Stomach (tissue), 4 donors: ENCODE measurements around the gene HDHD5.

Experiments used
- EP300 ChIP-seq: sonication (generic); formaldehyde crosslinking; IDR thresholded peaks from one replicate; pipeline ENCODE4 v1.6.1; 2017; ENCODE audit warnings: antibody characterized with exemption
- POLR2A ChIP-seq, 4 donors: fragments of 450-650 bp; IDR thresholded peaks; one replicate each; pipeline ENCODE4 v1.6.1; 2016; ENCODE audit warnings: antibody characterized with exemption in 4 of 4, control low read depth in 2 of 4, mild to moderate bottlenecking in 1 of 4, moderate library complexity in 1 of 4
- POLR2AphosphoS5 ChIP-seq, 3 donors: sonication (generic); formaldehyde crosslinking; IDR thresholded peaks; one replicate each; pipeline ENCODE4 v1.6.1; 2016; ENCODE audit warnings: antibody characterized with exemption in 3 of 3
- TF ChIP-seq, protein P1 (sequence below), 7 experiments: fragments of 450-650 bp in 4 of 7; fragments of 200-600 bp in 3 of 7; sonication (generic) in 3 of 7; IDR thresholded peaks; one replicate each; pipeline ENCODE4 v1.5.1; 2016 to 2019; ENCODE audit warnings: antibody characterized with exemption in 7 of 7, control low read depth in 2 of 7, mild to moderate bottlenecking in 1 of 7

DNA sequence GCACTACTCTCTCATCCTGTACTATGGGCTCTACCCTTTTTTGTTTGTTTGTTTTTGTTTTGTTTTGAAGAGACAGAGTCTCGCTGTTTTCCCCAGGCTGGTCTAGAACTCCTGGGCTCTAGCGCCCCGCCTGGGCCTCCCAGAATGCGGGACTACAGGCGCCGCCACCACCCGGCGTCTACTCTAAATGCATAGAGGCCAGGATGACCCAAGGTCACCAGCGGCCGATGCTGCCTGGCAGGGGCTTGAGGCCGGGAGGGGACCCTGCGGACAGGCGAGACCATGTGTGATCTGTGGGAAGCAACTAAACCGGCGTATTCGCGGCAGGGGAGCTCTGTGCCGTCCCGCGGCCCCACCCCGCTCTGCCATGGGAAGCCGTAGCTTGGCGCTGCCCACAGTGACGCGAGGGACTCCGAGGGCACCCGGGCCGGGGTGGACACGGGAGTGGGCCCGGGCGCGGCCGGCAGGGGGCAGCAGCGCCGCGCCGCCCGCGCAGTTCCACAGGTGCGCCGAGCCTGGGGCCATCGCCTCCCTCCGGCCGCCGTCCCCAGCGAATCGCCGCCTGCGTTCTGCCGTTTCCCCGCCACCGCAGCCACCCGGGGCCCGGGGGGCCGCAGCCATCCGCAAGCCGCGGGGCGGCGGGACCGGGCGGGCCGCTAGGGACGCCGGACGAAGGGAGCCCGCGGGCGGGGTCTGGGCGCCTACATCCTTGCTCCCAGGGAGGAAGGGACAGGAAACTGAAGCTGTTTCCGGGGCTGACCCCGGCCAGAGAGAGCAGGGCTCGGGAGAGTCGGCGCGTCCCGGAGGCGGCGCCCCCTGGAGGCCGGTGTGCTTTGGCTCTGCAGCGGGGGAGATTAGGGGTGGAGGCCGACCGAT is 12.3 kb upstream of the HDHD5 start:
- TF ChIP-seq POLR2AphosphoS5 (IDR thresholded peaks at IDR 0.05) (peak in 2 of 3 donors; percentile 49 to 55), EP300 (no peak), POLR2A (IDR thresholded peaks at IDR 0.05) (no peak)
- TF ChIP-seq, protein P1, sequence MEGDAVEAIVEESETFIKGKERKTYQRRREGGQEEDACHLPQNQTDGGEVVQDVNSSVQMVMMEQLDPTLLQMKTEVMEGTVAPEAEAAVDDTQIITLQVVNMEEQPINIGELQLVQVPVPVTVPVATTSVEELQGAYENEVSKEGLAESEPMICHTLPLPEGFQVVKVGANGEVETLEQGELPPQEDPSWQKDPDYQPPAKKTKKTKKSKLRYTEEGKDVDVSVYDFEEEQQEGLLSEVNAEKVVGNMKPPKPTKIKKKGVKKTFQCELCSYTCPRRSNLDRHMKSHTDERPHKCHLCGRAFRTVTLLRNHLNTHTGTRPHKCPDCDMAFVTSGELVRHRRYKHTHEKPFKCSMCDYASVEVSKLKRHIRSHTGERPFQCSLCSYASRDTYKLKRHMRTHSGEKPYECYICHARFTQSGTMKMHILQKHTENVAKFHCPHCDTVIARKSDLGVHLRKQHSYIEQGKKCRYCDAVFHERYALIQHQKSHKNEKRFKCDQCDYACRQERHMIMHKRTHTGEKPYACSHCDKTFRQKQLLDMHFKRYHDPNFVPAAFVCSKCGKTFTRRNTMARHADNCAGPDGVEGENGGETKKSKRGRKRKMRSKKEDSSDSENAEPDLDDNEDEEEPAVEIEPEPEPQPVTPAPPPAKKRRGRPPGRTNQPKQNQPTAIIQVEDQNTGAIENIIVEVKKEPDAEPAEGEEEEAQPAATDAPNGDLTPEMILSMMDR (IDR thresholded peaks at IDR 0.05), result peak in 5 of 7 experiments; percentile 54 to 92 (median 77)
